Neural crest cell (in vitro differentiated cells): Measurements from ENCODE around the gene MET. TPM values are rescaled to one million over a fixed set of nuclear protein-coding genes. Genes with fewer than 3 reads are reported as not detected.
"Not testable (repeated sequence)": the region's sequence is repeated elsewhere in the genome, so short reads cannot be mapped to it uniquely, and the experiment has no call there.

Experiments
- DNase-seq: peaks from one replicate; pipeline ENCODE4 v3.0.0; 2021; ENCODE audit warnings: low read depth, mixed read lengths, low spot score
- H3K27ac Mint-ChIP-seq: one replicate; pipeline ENCODE4 v1.8.0; 2021; ENCODE audit warnings: mild to moderate bottlenecking, mixed read lengths; ENCODE audit not compliant: unreplicated experiment
- H3K27me3 Mint-ChIP-seq: 2 replicates; pipeline ENCODE4 v1.8.0; 2021; ENCODE audit warnings: low read depth, mild to moderate bottlenecking, mixed read lengths
- H3K36me3 Mint-ChIP-seq: 2 replicates; pipeline ENCODE4 v1.8.0; 2021; ENCODE audit warnings: low read depth, mild to moderate bottlenecking, mixed read lengths
- H3K4me1 Mint-ChIP-seq: 2 replicates; pipeline ENCODE4 v1.8.0; 2021; ENCODE audit warnings: mixed read lengths
- H3K4me3 Mint-ChIP-seq: one replicate; pipeline ENCODE4 v1.8.0; 2021; ENCODE audit warnings: mild to moderate bottlenecking, mixed read lengths
- H3K9me3 Mint-ChIP-seq: 2 replicates; pipeline ENCODE4 v1.8.0; 2021; ENCODE audit warnings: mixed read lengths
- CTCF ChIP-seq: fragments of 200-600 bp; sonication (generic); conservative IDR thresholded peaks from 2 replicates; pipeline ENCODE4 v1.5.0; 2021; ENCODE audit warnings: antibody characterized with exemption, mild to moderate bottlenecking
- total RNA-seq: library from RNA; stranded (reverse); gene quantifications from 2 replicates; pipeline ENCODE4 v1.2.1, GENCODE V29; 2021

Gene MET
- total RNA-seq, 1 donor from 2014 or later: 4.0 TPM

- Mint-ChIP-seq H3K9me3 (peaks cover 6% of the 10 kb centered on the region), H3K4me1 (no peaks in the 10 kb centered on the region), H3K27me3 (no peaks in the 10 kb centered on the region), H3K36me3 (no peaks in the 10 kb centered on the region), H3K27ac (peak overlapping the region; percentile 76), H3K4me3 (no peak overlapping the region)
- TF ChIP-seq CTCF: no peak
- DNase-seq: no peak
These were observed 39.8 kb downstream of the MET start for GRCh38 chr7:116711790-116712189.

- Mint-ChIP-seq H3K4me1 (no peaks in the 10 kb centered on the region), H3K36me3 (no peaks in the 10 kb centered on the region), H3K27ac (no peak overlapping the region), H3K4me3 (no peak overlapping the region), H3K9me3 (peaks cover 6% of the 10 kb centered on the region), H3K27me3 (no peaks in the 10 kb centered on the region)
- no peak for DNase-seq
- TF ChIP-seq CTCF: no peak
These were observed 41.5 kb downstream of the MET start for GRCh38 chr7:116713500-116713899.

- no peak for TF ChIP-seq CTCF
- no peaks in the 10 kb centered on the region for H3K27me3 Mint-ChIP-seq
- no peaks in the 10 kb centered on the region for H3K4me1 Mint-ChIP-seq
These were observed 41.9 kb downstream of the MET start for GRCh38 chr7:116713918-116714317.

GRCh38 chr7:116715077-116715476 lies 43.1 kb downstream of the MET start:
- H3K27me3 Mint-ChIP-seq: no peaks in the 10 kb centered on the region
- H3K4me3 Mint-ChIP-seq: no peak overlapping the region
- H3K36me3 Mint-ChIP-seq: no peaks in the 10 kb centered on the region
- DNase-seq: no peak
- TF ChIP-seq CTCF: no peak
- no peaks in the 10 kb centered on the region for H3K4me1 Mint-ChIP-seq
- H3K9me3 Mint-ChIP-seq: peaks cover 6% of the 10 kb centered on the region
- H3K27ac Mint-ChIP-seq: no peak overlapping the region

More at GRCh38 chr7:116713918-116714317, 41.9 kb downstream of the MET start:
- H3K36me3 Mint-ChIP-seq: no peaks in the 10 kb centered on the region
- peaks cover 6% of the 10 kb centered on the region for H3K9me3 Mint-ChIP-seq
- no peak overlapping the region for H3K27ac Mint-ChIP-seq
- no peak overlapping the region for H3K4me3 Mint-ChIP-seq
- no peak for DNase-seq

GRCh38 chr7:116717137-116717536 lies 45.1 kb downstream of the MET start:
- Mint-ChIP-seq H3K4me1 (no peaks in the 10 kb centered on the region), H3K36me3 (no peaks in the 10 kb centered on the region), H3K27me3 (no peaks in the 10 kb centered on the region), H3K9me3 (peaks cover 1% of the 10 kb centered on the region), H3K4me3 (no peak overlapping the region), H3K27ac (no peak overlapping the region)
- no peak for DNase-seq
- no peak for TF ChIP-seq CTCF

- not testable (repeated sequence) for H3K4me1 Mint-ChIP-seq, H3K27me3 Mint-ChIP-seq, H3K9me3 Mint-ChIP-seq, H3K36me3 Mint-ChIP-seq, H3K27ac Mint-ChIP-seq
- DNase-seq: peak; percentile 5
- H3K4me3 Mint-ChIP-seq: peak overlapping the region; percentile 19
These were observed 52.0 kb downstream of the MET start for GRCh38 chr7:116723959-116724529.
